Gastroesophageal sphincter (tissue), 4 donors: ENCODE data around the gene HSD3B1. TPM values are rescaled to one million over a fixed set of nuclear protein-coding genes. Genes with fewer than 3 reads are reported as not detected.

Experiments
- ATAC-seq: fragments of 150-250 bp; one replicate; pipeline ENCODE4 v1.9.1; 2016; ENCODE audit warnings: mild to moderate bottlenecking, moderate library complexity
- H3K27ac ChIP-seq, 4 donors: fragments of 200-600 bp; sonication (generic) in 3 of 4; 1 replicate in 3 of 4; 2 replicates in 1 of 4; pipeline ENCODE4 v1.5.1; 2016 to 2019
- H3K27me3 ChIP-seq: fragments of 200-600 bp; sonication (generic); one replicate; pipeline ENCODE4 v1.5.1; 2019
- H3K36me3 ChIP-seq, 2 donors: fragments of 200-600 bp; sonication (generic); one replicate each; pipeline ENCODE4 v1.5.1; 2019; ENCODE audit warnings: control low read depth in 1 of 2
- H3K4me1 ChIP-seq, 3 donors: fragments of 200-600 bp; sonication (generic); 1 replicate in 2 of 3; 2 replicates in 1 of 3; pipeline ENCODE4 v1.5.1; 2016 to 2019; ENCODE audit warnings: control low read depth in 2 of 3
- H3K4me3 ChIP-seq, 2 donors: fragments of 200-600 bp; sonication (generic); one replicate each; pipeline ENCODE4 v1.5.1; 2019; ENCODE audit warnings: mild to moderate bottlenecking in 1 of 2, moderate library complexity in 1 of 2
- H3K9me3 ChIP-seq, 3 donors: fragments of 200-600 bp; sonication (generic); one replicate each; pipeline ENCODE4 v1.5.1; 2017 to 2019; ENCODE audit warnings: control low read depth in 2 of 3
- CTCF ChIP-seq, 4 experiments: fragments of 200-600 bp in 2 of 4; fragments of 450-650 bp in 2 of 4; sonication (generic) in 1 of 4; IDR thresholded peaks; one replicate each; pipeline ENCODE4 v1.5.1; 2017 to 2019; ENCODE audit warnings: antibody characterized with exemption in 4 of 4, mild to moderate bottlenecking in 2 of 4, moderate library complexity in 2 of 4
- EP300 ChIP-seq: sonication (generic); formaldehyde crosslinking; IDR thresholded peaks from one replicate; pipeline ENCODE4 v1.6.1; 2017; ENCODE audit warnings: antibody characterized with exemption, mild to moderate bottlenecking
- POLR2A ChIP-seq, 2 donors: fragments of 450-650 bp; IDR thresholded peaks; one replicate each; pipeline ENCODE4 v1.6.1; 2017; ENCODE audit warnings: antibody characterized with exemption in 2 of 2, mild to moderate bottlenecking in 2 of 2, moderate library complexity in 1 of 2
- POLR2AphosphoS5 ChIP-seq: sonication (generic); formaldehyde crosslinking; IDR thresholded peaks from one replicate; pipeline ENCODE4 v1.6.1; 2017; ENCODE audit warnings: antibody characterized with exemption
- WGBS, 2 donors: methylation state at CpG; one replicate each; pipeline ENCODE4 v1.1.5; 2018; ENCODE audit warnings: low coverage in 1 of 2; 5-methylcytosine and 5-hydroxymethylcytosine counted together
- total RNA-seq, 4 donors: library from RNA; depleted of rRNA; stranded (reverse); fragments of >200 nt; gene quantifications; one replicate each; pipeline ENCODE4 v1.1.0, GENCODE V29; 2016

Gene HSD3B1
- total RNA-seq, 4 donors from 2014 or later: not detected

DNA sequence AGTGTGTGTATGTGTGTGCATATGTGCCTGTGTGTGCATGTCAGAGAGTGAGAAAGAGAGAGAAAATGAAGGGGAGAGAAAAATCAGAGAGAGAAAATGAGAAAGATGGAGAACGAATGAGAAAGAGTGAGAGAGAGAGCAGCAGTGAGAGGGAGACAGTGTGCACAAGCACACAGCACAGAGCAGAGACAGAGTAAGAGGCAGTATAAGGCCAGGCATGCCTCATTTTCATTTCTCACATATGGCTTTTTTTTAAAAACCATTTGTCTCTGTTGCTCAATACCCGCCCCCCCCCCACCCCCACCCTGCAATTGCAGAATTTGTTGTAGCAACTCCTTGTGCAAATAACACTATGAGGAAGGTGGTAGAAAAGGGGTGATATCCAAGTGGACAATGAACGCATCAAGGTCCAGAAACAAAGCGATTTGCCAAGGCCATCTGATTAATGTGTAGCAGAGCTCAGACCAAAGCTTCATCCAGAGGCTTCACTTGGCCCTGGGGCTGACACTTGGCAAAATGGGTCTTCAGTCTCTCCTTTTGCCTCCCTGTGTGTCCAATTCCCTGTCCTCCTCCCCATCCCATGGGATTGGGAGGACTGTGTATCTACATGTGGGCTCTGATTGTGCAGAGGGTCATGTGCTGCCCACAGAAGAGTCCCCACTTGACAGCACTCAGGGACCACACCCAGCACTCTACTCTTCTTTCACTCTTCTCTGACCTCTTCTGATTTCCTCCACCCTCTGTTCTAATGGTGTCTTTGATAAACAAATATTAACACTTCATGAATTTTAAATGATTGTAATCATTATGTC lies 38.9 kb upstream of the HSD3B1 start:
- 19 to 47% methylated on average over 3 to 4 of the region's 4 CpGs for WGBS, 2 donors
- H3K27ac ChIP-seq: no peak overlapping the region
- peak; percentile 60 for ATAC-seq

GRCh38 chr1:119469741-119470140 lies 37.3 kb upstream of the HSD3B1 start:
- no peaks in the 10 kb centered on the region for H3K36me3 ChIP-seq
- 86% methylated on average over 1 of the region's 1 CpG; no CpG with 5 or more reads in 1 of the 2 donors for WGBS, 2 donors
- no peak overlapping the region for H3K4me3 ChIP-seq
- no peak overlapping the region for H3K27ac ChIP-seq
- no peaks in the 10 kb centered on the region for H3K27me3 ChIP-seq
- no peak for TF ChIP-seq CTCF (IDR thresholded peaks at IDR 0.05)
- no peak for TF ChIP-seq POLR2AphosphoS5
- no peak for TF ChIP-seq EP300
- no peak for TF ChIP-seq POLR2A (IDR thresholded peaks at IDR 0.05)
- no peak for ATAC-seq
- no peaks in the 10 kb centered on the region for H3K9me3 ChIP-seq
- H3K4me1 ChIP-seq: no peaks in the 10 kb centered on the region

More for the DNA sequence above, 38.9 kb upstream of the HSD3B1 start:
- H3K36me3 ChIP-seq: no peaks in the 10 kb centered on the region
- H3K4me3 ChIP-seq: no peak overlapping the region
- TF ChIP-seq POLR2A (IDR thresholded peaks at IDR 0.05) (no peak), CTCF (IDR thresholded peaks at IDR 0.05) (no peak), POLR2AphosphoS5 (no peak), EP300 (no peak)
- no peaks in the 10 kb centered on the region for H3K9me3 ChIP-seq
- no peaks in the 10 kb centered on the region for H3K27me3 ChIP-seq
- H3K4me1 ChIP-seq: no peaks in the 10 kb centered on the region

DNA sequence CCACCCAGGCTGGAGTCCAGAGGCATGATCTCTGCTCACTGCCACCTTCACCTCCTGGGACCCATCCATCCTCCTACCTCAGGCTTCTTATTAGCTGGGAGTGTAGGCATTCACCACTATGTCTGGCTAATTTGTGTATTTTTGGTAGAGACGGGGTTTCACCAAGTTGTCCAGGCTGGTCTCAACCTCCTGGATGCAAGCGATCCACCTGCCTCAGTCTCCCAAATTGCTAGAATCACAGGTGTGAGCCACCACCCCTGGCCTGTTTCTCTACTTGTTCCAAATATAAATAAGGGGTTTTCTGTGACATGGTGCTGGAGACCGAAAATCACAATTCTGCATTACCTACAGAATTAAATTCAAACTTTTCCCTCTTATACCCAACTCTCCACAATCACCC lies 36.6 kb upstream of the HSD3B1 start:
- Histone ChIP-seq H3K36me3 (no peaks in the 10 kb centered on the region), H3K4me1 (no peaks in the 10 kb centered on the region), H3K27me3 (no peaks in the 10 kb centered on the region), H3K4me3 (no peak overlapping the region), H3K9me3 (no peaks in the 10 kb centered on the region), H3K27ac (no peak overlapping the region)
- TF ChIP-seq EP300 (no peak), POLR2AphosphoS5 (no peak), POLR2A (IDR thresholded peaks at IDR 0.05) (no peak), CTCF (IDR thresholded peaks at IDR 0.05) (no peak)
- WGBS, 2 donors: 100% methylated on average over 1 to 2 of the region's 3 CpGs
- ATAC-seq: no peak

DNA sequence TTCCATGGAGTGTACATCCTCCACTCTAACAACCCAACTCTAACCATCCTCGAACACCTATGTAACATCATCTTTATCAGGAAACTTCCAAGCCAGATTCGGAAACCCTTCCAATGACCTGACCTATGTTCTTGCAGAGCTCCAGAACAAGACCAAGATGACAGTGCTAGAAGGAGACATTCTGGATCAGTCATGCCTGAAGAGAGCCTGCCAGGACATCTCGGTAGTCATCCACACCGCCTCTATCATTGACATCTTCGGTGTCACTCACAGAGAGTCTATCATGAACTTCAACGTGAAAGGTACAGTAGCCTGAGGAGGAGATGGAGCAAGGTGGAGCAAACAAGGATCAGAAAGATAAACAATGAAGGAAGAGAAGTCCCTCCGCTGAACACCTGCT lies 36.1 kb upstream of the HSD3B1 start:
- Histone ChIP-seq H3K4me3 (no peak overlapping the region), H3K9me3 (no peaks in the 10 kb centered on the region), H3K36me3 (no peaks in the 10 kb centered on the region), H3K27me3 (no peaks in the 10 kb centered on the region), H3K4me1 (no peaks in the 10 kb centered on the region), H3K27ac (no peak overlapping the region)
- ATAC-seq: no peak
- TF ChIP-seq POLR2A (IDR thresholded peaks at IDR 0.05): no peak
- no peak for TF ChIP-seq CTCF (IDR thresholded peaks at IDR 0.05)
- TF ChIP-seq EP300: no peak
- TF ChIP-seq POLR2AphosphoS5: no peak
- WGBS, 2 donors: 86 to 89% methylated on average over 6 to 7 of the region's 7 CpGs

GRCh38 chr1:119471566-119471965 lies 35.4 kb upstream of the HSD3B1 start:
- no peak for ATAC-seq
- Histone ChIP-seq H3K4me3 (no peak overlapping the region), H3K27ac (no peak overlapping the region), H3K4me1 (no peaks in the 10 kb centered on the region), H3K9me3 (no peaks in the 10 kb centered on the region), H3K27me3 (no peaks in the 10 kb centered on the region), H3K36me3 (no peaks in the 10 kb centered on the region)
- TF ChIP-seq POLR2A (IDR thresholded peaks at IDR 0.05) (no peak), CTCF (IDR thresholded peaks at IDR 0.05) (no peak), POLR2AphosphoS5 (no peak), EP300 (no peak)
- WGBS, 2 donors: 91% methylated on average over 4 of the region's 5 CpGs; no CpG with 5 or more reads in 1 of the 2 donors
